GM18873 (cell line): ENCODE data around the gene DCUN1D4.

Source experiments
- ATAC-seq: cut with Tn5 transposase; IDR thresholded peaks from one replicate; pipeline ENCODE4 v1.9.1; 2021; ENCODE audit warnings: mild to moderate bottlenecking, moderate library complexity, moderate number of reproducible peaks; ENCODE audit not compliant: unreplicated experiment, low FRiP score

Gene DCUN1D4

DNA sequence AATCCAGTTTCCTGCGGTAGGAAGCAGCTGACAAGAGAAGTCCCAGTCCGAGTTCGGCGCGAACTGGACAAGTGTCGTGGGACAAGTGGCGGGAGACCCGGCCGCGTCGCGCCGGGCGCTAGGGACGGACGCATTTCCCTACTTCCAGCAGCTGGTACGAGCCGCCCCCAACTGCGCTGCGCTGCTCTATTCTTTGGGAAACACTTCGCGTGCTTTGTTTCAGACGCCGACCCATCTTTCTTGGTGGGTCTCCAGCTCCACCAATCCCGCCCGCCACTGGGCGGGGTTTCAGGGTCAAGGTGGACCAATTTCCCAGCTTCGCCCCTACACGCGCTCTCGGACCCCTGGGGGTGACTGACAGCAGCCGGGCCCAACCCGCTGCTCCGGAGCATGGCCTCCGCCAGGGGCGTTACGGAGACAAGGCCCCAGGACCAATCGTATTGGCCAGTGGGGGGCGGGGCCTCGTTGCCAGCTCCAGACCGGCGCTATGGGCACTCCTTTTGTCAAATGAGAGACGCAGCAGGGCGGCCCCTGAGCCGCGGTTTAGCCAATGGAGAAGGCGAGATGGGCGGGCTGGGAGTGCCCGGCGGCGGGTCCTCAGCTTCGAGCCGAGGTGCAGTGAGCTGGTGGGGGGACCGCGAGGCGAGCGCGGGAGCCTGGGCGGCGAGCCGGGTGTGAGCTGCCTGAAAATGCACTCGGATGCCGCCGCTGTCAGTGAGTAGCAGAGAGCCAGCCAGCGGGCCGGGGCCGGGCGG, at the start of gene DCUN1D4:
Gene DCUN1D4, plus strand, starts transcription at position 600 of the 755 bp plus-strand sequence. Its CDS starts 90 bp downstream, at position 690.
- peak; percentile 96 for ATAC-seq

DNA sequence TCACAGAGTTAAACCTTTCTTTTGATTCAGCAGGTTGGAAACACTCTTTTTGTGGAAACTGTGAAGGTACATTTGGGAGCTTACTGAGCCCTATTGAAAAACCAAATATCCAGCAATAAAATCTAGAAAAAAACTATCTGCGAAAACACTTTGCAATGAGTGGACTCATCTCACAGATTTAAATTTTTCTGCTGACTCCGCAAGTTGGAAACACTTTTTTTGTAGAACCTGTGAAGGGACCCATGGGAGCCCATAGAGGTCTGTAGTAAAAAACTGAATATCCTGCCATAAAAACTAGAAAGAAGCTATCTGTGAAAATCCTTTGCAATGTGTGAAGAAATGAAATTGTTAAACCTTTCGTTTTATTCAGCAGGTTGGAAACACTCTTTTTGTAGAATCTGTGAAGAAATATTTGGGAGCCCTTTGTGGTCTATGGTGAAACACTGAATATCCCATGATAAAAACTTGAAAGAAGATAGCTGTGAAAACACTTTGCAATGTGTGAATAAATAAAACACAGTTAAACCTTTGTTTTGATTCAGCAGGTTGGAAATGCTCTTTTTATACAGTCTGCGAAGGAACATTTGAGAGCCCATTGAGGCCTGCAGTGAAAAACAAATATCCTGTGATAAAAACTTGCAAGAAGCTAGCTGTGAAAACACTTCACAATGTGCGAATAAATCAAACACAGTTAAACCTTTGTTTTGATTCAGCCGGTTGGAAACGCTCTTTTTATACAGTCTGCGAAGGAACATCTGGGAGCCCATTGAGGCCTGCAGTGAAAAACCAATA, 22.3 kb upstream of the DCUN1D4 start:
- no peak for ATAC-seq

DNA sequence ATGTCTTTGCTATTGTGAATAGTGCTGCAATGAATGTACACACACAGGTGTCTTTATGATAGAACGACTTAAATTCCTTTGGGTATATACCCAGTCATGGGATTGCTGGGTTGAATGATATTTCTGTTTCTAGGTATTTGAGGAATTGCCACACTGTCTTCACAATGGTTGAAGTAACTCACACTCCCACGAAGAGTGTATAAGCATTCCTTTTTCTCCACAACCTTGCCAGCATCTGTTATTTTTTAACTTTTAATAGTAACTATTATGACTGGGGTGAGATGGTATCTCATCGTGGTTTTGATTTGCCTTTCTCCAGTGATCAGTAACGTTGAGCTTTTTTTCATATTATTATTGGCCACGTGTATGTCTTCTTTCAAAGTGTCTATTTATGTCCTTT, 17.6 kb upstream of the DCUN1D4 start:
- ATAC-seq, result no peak

DNA sequence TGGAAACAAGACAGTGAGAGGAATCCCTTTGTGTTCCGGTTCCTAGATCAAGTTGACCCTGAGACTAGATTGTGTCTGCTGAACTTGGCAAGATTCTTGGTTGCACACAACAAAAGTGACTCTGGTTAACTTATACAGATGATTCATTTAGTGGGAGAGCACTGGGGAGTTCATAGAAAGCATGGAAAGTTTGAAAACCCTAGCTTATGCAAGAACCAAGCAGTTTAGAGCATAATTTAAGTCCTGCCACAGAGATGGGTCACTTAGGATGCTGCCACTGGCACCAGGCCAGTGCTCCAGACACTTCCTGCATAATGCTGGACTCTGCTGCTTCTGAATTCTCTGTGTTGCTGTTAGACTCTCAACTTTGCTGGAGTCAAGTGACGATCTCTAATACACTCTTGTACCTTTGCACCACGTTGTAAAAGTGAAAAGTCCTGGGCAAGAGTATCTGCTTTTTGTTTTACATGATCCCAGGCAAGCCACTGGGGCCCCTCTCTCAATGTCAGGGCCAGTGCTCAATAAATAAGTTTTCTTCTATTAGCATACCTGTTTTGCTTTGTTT, 12.7 kb upstream of the DCUN1D4 start:
- ATAC-seq, result no peak

DNA sequence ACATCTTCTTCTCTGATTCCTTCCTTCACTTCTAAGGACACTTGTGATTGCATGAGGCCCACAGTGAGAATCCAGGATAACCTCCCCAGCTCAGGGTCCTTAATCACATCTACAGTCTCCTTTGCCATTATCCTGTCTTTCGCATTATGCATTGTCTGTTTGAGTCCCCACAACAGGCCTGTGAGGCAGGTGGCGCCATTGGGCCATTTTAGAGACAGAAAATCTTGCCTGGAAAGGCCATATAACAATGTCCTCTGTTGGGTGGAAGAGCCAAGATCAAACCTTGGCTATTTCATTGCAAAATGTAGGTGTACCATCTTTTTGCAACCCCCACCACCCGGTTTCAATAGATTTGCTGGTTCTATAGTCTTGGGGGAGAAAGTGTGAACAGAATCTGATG, 11.8 kb upstream of the DCUN1D4 start:
- no peak for ATAC-seq

DNA sequence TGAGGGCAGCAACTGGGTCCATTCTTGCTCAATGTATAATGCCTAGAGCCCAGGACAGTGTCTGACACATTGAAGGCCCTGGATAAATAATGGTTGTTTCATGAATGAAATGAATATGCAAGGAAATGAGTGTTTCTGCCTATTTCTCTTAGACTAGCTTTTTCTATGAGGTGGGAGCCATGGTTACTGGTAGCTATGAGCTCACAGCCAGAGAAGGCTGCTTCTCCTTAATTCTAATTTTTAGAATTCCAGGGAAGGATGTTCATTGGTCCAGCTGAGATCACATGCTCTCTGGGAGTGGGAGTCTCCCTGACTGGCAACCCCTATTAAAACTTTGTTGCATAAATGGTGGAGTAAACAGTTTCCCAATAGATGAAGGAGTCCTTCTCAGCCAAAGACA, 9.7 kb upstream of the DCUN1D4 start:
- no peak for ATAC-seq

DNA sequence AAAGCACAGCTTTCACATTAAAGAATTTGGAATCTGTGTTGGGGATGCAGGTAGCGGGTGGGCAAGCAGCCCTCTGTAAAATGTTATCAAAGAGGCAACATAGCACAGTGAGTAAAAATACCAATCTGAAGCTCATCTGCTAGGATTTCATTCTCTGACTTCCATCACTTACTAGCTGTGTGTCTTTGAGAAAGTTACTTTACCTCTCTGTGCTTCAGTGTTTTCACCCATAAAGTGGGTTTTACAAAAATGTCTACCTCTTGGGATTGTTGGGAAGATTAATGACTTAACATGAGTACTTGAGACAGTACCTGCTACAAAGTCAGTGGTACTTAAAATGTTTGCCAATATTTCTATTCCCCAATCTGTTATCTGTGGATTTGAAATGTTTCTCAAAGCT, 7.9 kb upstream of the DCUN1D4 start:
- ATAC-seq, result no peak

DNA sequence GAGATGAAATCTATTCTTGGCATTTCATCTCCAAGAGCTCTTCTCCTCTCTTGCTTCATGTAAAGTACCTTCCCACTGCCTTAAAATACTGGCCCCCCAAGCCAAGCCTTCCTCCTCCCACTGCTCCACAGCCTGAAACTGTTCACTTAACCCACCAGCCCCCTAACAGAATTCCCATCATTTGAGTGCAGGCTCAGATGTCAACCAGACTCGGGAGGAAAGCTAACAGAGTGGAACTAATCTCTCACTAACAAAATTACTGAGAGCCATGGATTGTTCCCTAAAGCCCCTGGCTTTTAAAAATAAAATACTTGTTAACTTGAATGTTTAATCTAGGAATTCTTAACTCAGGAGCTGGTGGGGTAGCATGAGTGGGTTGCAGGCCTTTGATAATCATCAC, 7.1 kb upstream of the DCUN1D4 start:
- ATAC-seq, result no peak

DNA sequence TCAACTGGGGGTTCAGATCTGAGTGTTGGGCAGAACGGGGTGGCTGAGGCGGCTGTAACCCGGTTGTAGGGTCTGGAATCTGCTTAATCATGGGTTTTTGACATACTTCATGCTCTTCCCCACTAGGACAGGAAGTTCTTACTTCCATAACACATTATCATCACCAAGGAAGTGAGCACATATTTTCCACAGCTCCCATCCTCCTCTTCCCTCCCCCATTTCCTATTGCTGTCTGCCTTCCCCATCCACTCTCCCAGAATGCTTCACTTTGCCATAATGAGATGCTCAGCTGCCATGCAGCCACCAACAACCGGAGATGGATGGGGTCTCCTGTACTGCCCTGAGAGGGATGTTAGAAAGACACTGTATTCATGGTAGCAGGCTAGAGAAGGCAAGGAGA, 6.4 kb upstream of the DCUN1D4 start:
- ATAC-seq, result no peak

DNA sequence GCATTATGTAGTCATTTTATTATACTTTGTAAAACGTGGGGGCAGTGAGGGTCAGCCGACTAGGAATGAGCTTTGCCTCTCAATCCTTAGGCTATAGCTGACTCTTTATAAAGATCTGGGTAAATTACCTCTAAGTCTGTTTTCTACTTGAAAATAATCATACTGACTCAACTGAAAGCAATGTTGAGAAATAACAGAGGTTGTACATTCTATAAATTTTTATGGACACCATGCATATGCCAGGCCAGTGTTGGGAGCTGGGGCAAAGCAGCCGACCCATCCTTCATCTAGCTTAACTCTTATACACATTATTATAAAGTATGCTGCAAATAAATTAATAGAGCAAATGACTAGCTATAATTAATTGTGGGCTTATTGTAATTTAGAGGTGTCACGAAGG, 2.2 kb upstream of the DCUN1D4 start:
- no peak for ATAC-seq

DNA sequence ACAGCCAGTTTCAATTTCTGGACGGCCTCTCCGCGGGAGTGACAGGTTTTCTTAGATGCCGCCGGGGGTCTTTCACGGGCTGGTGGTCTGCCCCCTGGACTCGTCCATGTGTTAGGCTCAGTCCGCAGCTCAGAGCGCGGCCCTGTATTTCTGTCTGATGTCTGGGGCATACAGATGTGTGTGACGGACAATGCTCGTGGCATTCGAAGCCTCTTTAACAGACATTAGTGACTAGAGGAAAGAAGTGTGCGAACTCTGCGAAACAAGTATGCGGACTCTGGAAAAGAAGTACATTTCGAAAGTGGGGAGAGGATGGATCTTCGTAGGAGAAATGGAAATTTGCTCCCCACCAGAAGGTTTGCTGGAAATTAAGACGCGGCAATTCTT, 793 bp upstream of the DCUN1D4 start:
- no peak for ATAC-seq

DNA sequence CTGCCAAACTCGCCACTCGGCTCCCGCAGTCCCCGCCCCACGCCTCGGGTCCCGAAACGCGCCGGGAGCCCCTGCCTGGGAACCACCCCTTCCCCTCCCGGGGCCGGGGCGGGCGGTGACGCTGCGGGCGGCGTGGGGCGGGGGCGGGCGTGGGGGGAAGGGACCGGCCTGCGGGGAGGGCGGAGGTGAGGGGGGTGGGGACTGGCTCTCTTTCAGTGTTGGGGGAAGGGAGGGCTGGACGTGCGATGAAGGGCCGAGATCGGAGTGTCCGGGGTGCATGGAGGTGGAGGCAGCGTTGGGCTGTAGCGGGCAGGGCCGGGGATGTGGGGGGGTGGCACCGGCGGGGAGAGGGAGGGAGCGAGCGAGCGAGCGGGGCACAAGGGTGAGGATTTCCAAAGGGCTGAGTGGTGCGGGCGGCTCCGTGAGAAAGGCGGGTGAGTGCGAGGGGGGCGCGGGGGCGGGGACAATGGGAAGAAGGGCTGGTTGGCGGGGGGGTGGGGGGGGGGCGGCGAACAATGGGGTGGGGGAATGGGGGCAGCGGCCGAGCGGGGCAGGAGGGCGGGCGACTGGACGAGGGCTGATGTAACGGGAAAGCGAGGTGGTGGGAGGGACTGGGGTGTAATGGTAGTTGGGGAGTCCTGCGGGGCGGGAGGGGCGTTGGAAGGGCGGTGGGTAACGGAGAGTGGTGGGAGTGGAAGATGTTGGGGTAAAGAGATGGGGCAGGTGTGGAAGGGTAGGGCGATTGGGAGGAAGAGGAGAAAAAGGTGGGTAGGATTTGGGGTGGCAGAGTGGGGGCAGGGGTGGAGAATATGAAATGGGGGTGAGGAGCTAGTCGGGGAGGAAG, 578 bp downstream of the DCUN1D4 start:
- peak; percentile 16 for ATAC-seq

DNA sequence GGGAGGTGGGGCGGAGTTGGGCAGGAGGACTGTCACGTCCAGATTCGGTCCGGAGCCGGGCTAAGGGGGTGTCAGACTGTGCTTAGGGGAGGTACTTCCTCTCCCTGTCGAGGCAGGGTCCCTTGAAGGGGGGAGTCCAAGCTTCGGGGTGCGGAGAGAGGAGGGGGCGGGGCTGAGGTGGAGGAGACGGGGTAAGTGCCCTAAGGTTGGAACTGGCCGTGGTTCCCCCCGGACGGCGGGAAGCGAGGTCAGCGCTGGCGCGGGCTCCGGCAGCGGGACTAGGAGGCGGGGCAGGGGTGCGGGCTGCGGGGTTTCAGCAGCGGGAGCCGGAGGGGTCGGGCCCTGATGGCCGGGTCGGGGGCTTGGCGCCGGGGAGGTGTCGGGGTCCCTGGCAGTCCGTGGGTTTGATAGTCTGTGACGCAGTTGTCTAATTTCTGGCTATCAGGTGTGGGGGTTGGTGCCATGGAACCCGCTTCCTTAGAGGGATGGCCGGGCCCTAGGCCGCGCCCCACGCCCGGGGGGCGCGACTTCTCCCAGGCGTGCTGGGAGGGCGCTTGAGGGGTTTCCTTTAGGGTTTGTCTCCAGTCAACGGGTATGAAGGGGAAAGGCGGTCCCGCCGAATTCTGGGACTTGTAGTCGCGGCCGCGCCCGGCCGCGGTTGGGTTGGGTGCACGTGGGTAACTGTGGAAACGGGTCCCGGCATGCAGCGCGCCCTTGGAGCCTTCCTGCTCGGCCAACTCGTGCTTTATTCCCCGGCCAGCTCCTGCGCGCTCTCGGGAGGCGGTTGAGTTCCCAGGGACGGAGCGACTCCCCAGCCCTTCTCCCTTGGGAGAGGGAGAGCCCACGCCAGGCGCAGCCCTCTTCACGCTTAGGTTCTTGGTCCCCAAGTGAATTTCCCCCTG, 1.5 kb downstream of the DCUN1D4 start:
- ATAC-seq, result peak; percentile 33

DNA sequence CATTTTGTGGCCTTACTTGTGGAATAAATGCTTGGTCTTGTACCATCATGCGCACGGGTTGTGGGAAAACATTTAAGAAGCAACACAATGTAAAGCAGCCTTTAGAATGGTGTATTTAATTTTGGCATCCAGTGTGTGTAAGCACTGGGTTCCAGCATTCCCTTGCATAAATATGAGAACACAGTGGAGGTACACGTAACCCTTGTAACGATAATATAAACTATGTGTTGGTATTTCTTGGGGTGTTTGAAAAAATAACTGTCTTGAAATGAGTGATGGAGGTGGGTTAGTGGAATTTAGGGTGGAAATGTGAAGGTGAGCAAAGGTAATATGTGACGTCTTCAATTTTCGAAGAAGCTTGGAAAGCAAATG, 2.1 kb downstream of the DCUN1D4 start:
- no peak for ATAC-seq

DNA sequence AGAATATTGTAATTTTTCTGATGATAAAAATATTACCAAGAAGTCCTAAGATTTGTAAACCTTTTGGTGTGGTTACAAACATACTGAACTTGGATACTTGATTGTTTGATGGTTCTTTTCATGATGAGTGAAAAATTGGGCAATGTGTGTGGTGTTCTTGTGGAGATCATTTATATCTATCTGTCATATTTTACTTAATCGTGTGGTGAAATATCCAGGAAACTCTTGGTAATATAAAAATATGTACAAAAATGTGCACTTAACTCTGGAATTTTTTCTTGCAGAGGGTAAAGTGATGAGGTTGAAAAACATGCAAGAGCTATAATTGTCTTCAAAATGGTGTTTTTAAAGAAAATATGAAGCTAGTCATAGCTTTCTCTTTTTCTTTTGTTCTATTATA, 2.8 kb downstream of the DCUN1D4 start:
- no peak for ATAC-seq

DNA sequence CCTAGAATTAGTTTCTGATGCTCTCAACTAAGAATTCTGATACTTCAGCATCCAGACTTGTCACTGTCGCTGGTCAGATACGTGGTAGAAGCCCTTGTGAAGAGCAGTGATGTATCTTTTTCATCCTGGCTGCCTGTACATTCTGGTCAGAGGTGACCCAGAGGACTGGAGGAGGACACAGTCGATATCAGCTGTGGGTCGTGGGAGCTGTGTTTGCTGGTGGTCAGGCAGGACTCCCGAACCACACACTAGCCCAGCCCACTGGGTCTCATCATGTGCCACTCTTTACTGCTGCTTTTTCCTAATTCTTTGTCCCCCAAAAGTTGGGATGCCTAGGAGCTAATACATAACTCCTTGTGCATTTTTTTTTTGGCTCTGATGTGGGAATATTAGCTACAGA, 6.5 kb downstream of the DCUN1D4 start:
- no peak for ATAC-seq

DNA sequence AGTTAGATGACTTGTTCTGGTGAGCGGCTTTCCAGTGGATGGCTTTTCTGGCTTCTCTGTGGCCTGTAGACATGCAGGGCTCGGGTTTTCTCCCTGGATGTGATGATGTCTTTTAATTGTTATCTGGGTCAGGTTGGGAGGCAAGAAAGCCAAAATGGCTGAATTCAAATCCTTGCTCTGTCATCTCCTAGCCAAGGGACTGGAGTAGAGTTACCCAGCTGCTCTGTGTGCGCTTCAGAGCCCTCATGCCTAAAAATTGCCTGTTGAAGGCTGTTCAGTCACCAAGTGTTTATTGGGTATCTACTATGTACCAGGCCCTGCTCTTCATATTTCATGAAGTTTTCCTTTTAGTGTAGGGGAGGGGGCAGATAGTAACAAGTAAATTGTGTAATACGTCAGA, 7.3 kb downstream of the DCUN1D4 start:
- ATAC-seq, result no peak

DNA sequence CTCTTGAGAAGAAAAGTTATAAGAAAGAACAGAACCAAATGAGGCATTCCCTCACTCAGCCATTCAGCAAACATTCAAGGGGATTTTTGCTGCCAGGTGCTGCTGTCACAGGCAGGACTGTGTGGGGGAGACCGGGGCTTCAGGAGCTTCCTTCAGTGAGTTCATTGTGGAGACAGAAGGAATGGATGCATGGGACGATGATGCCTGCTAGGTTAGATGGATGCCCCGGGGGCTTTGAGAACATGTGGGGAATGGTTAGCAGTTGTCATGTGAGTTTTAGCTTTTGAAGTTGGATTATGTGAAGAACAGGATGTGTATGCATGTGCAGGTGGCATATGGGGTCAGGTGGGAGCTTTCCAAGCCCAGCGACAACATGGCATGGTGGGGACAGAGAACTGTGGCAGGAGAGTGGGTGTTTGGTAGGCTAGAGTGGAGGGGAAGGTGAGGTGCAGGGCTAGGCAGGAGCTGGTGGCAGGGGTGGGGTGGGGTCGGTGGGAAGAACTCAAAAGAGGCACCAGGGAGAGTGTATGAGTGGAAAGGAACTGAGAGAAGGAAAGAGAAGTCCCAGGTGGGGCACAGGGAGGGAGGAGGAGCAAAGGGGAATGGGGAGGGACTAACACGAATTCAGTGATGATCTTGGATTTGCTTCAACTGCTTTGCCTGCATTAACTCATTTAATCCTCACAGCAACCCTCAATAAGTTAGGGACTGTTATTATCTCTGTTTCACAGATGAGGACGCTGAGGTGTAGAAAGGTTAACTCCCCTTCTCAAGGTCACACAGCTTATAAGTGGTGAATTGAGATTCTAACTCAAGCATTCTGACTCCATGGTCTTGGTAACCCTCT, 8.4 kb downstream of the DCUN1D4 start:
- no peak for ATAC-seq

DNA sequence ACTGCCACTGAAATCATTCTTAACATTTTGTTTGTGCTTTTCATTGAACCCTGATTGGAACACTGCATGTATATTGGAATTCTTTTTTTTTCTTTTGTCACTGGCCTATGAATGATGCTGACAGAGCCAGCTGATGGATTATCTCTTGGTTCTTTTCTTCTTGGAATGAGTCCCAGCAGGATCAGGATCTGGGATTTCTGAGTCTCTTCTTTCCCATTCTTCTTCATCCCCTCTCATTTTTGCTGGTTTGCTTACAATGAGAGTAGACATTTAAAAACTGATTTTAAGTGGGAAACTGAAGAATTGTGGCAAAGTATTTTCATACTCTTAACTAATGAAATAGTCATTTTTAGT, 9.0 kb downstream of the DCUN1D4 start:
- ATAC-seq, result no peak
